Mesodermal cell (in vitro differentiated cells): Measurements from ENCODE around the gene CSF2RB.

ENCODE experiments used
- H3K27ac ChIP-seq: 2 replicates; pipeline ENCODE4 v1.7.0; 2013; ENCODE audit warnings: mild to moderate bottlenecking, low read depth, low read length, moderate library complexity; ENCODE audit not compliant: severe bottlenecking
- H3K36me3 ChIP-seq: 2 replicates; pipeline ENCODE4 v1.7.1; 2013; ENCODE audit warnings: mild to moderate bottlenecking, low read length, moderate library complexity; ENCODE audit not compliant: control insufficient read depth, insufficient read depth
- H3K4me1 ChIP-seq: one replicate; pipeline ENCODE4 v1.7.1; 2013; ENCODE audit warnings: mild to moderate bottlenecking, low read length; ENCODE audit not compliant: insufficient read depth, control insufficient read depth, poor library complexity, severe bottlenecking
- H3K4me3 ChIP-seq: 2 replicates; pipeline ENCODE4 v1.7.0; 2013; ENCODE audit warnings: low read length, control low read depth, mild to moderate bottlenecking; ENCODE audit not compliant: insufficient read depth, poor library complexity, severe bottlenecking; ENCODE audit errors: extremely low read depth
- H3K9me3 ChIP-seq: 2 replicates; pipeline ENCODE4 v1.7.1; 2013; ENCODE audit warnings: mild to moderate bottlenecking, low read length, moderate library complexity; ENCODE audit not compliant: control insufficient read depth
- WGBS, 2 experiments: methylation state at CpG; one replicate each; pipeline ENCODE4 v1.1.5; 2013; ENCODE audit warnings: missing lambda C conversion rate in 2 of 2; ENCODE audit not compliant: insufficient coverage in 2 of 2; 5-methylcytosine and 5-hydroxymethylcytosine counted together

The CSF2RB gene

DNA sequence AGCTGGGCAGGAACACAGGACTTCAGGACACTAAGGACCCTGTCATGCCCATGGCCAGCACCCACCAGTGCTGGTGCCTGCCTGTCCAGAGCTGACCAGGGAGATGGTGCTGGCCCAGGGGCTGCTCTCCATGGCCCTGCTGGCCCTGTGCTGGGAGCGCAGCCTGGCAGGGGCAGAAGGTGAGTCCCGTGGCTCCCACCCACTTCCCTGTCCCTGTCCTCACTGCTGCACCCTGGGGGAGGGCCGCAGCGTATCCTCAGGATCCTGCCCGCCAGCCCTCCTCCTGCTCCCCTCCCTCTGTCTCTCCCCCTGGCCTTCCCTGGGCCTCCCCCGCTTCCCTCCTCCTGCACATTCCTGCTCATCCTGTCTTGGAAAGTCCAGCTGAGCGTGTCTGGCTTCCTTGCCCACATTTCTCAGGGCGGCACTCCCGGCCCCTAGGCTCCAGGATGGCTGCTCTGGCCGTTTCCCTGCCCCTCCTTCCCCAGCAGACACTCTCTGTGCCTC lies 8.7 kb downstream of the CSF2RB start:
- WGBS, 2 experiments = 58 to 66% methylated on average over 8 to 10 of the region's 10 CpGs
- H3K27ac ChIP-seq = no peak overlapping the region
- no peaks in the 10 kb centered on the region for H3K9me3 ChIP-seq
- H3K4me3 ChIP-seq = no peak overlapping the region
- no peaks in the 10 kb centered on the region for H3K36me3 ChIP-seq
- peaks cover 13% of the 10 kb centered on the region for H3K4me1 ChIP-seq

- Histone ChIP-seq H3K9me3 (no peaks in the 10 kb centered on the region), H3K36me3 (no peaks in the 10 kb centered on the region), H3K4me3 (no peak overlapping the region), H3K27ac (no peak overlapping the region), H3K4me1 (peaks cover 13% of the 10 kb centered on the region)
- WGBS, 2 experiments = 73 to 86% methylated on average over 4 to 7 of the region's 7 CpGs
Measured at GRCh38 chr22:36922711-36923110, 9.3 kb downstream of the CSF2RB start.

DNA sequence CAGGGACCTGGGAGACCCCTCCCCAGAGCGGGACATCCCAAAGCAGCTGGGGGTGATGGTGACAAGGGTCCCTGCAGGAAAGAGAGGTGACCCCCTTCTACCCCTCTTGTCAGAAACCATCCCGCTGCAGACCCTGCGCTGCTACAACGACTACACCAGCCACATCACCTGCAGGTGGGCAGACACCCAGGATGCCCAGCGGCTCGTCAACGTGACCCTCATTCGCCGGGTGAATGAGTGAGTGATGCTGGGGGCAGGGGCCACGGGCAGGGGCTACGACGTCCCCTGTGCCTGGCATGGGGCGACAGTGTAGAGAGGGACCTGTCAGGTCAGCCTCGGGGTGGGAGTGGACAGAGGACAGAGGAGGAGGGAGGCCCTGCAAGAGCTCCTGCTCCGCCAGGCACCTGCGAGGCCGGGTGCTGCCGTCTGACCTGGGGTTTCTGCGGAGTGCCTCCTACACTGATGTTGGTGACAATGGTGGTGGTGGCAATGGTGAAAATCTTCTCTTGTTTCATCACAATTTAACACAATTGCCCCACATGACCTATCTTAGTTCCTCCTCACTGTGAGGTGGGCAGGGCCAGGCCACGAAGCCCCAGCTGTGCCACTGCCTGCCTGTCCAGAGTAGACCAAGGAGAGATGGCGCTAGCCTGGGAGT lies 9.8 kb downstream of the CSF2RB start:
- Histone ChIP-seq H3K9me3 (no peaks in the 10 kb centered on the region), H3K36me3 (no peaks in the 10 kb centered on the region), H3K27ac (no peak overlapping the region), H3K4me1 (peaks cover 13% of the 10 kb centered on the region), H3K4me3 (no peak overlapping the region)
- 85 to 94% methylated on average over 10 to 14 of the region's 21 CpGs for WGBS, 2 experiments

- Histone ChIP-seq H3K27ac (no peak overlapping the region), H3K4me3 (no peak overlapping the region), H3K4me1 (peaks cover 13% of the 10 kb centered on the region), H3K9me3 (no peaks in the 10 kb centered on the region), H3K36me3 (no peaks in the 10 kb centered on the region)
- WGBS, 2 experiments = 87 to 91% methylated on average over 5 to 6 of the region's 8 CpGs
Measured at GRCh38 chr22:36924151-36924698, 10.8 kb downstream of the CSF2RB start.

- Histone ChIP-seq H3K27ac (no peak overlapping the region), H3K9me3 (no peaks in the 10 kb centered on the region), H3K36me3 (no peaks in the 10 kb centered on the region), H3K4me3 (no peak overlapping the region), H3K4me1 (peaks cover 13% of the 10 kb centered on the region)
- 93 to 96% methylated on average over 14 to 19 of the region's 19 CpGs for WGBS, 2 experiments
Measured at GRCh38 chr22:36925388-36926290, 12.2 kb downstream of the CSF2RB start.

DNA sequence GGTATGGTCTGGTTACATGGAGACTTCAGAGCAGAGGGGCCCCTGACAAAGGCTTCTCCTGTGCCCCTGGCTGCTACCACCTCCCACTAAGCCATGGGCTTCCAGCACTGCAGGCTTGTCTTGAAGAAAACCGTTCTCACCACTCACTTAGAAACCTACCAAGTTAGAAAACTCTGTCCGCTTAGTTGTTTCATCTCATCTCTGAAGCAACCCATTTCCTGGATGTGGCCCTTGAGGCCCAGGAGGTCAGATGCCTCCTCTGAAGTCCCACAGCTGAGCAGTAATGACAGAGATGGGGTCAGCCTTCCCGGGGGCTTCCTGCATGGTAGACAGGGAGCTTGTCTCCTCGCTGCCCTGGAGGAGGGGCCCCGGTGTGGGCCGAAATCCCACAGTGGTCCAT lies 12.9 kb downstream of the CSF2RB start:
- Histone ChIP-seq H3K4me1 (peaks cover 13% of the 10 kb centered on the region), H3K4me3 (no peak overlapping the region), H3K36me3 (no peaks in the 10 kb centered on the region), H3K27ac (no peak overlapping the region), H3K9me3 (no peaks in the 10 kb centered on the region)
- 86 to 100% methylated on average over 2 to 6 of the region's 6 CpGs for WGBS, 2 experiments

GRCh38 chr22:36926721-36927435 lies 13.4 kb downstream of the CSF2RB start:
- H3K4me3 ChIP-seq = no peak overlapping the region
- peaks cover 9% of the 10 kb centered on the region for H3K4me1 ChIP-seq
- no peaks in the 10 kb centered on the region for H3K36me3 ChIP-seq
- WGBS, 2 experiments = 91 to 92% methylated on average over 10 to 12 of the region's 14 CpGs
- no peaks in the 10 kb centered on the region for H3K9me3 ChIP-seq
- no peak overlapping the region for H3K27ac ChIP-seq

- WGBS, 2 experiments = 65 to 80% methylated on average over 2 to 3 of the region's 3 CpGs
- H3K4me1 ChIP-seq = peaks cover under 1% of the 10 kb centered on the region
- H3K4me3 ChIP-seq = no peak overlapping the region
- H3K27ac ChIP-seq = no peak overlapping the region
- H3K9me3 ChIP-seq = no peaks in the 10 kb centered on the region
- H3K36me3 ChIP-seq = no peaks in the 10 kb centered on the region
Measured at GRCh38 chr22:36927671-36928070, 14.2 kb downstream of the CSF2RB start.

DNA sequence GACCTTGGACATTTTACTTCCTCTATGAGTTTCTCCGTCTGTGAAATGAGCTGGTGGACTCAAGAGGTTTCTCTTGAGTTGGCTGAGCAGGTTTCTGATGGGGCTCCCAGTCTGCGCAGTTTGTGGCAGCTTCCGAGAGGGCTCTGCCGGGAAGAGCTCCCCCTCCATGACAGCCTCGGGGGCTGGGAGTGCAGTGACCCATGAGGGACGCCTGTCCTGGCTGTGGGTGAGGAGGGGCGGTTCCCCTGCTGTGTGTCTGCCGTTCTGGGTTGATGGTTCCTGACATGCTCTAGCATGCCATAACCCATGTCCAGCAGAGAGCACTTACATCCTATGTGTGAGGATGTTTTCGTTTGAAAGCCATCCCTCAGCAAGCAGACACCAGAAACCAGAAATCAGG lies 14.8 kb downstream of the CSF2RB start:
- Histone ChIP-seq H3K27ac (no peak overlapping the region), H3K4me3 (no peak overlapping the region), H3K4me1 (no peaks in the 10 kb centered on the region), H3K9me3 (no peaks in the 10 kb centered on the region), H3K36me3 (no peaks in the 10 kb centered on the region)
- WGBS, 2 experiments = 83 to 100% methylated on average over 2 to 8 of the region's 9 CpGs

GRCh38 chr22:36928786-36929535 lies 15.5 kb downstream of the CSF2RB start:
- no peak overlapping the region for H3K4me3 ChIP-seq
- H3K36me3 ChIP-seq = no peaks in the 10 kb centered on the region
- no peaks in the 10 kb centered on the region for H3K9me3 ChIP-seq
- no peak overlapping the region for H3K27ac ChIP-seq
- 86 to 94% methylated on average over 14 to 15 of the region's 17 CpGs for WGBS, 2 experiments
- H3K4me1 ChIP-seq = no peaks in the 10 kb centered on the region
